Heart right ventricle (tissue), 16 donors: ENCODE data around the gene METTL3. TPM values are rescaled to one million over a fixed set of nuclear protein-coding genes. Genes with fewer than 3 reads are reported as not detected.

Source experiments
- ATAC-seq, 8 donors: fragments of 200-7000 bp; cut with Tn5 transposase; one replicate each; pipeline ENCODE4 v1.9.1; 2020; ENCODE audit warnings: mild to moderate bottlenecking in 8 of 8, moderate library complexity in 8 of 8, moderate number of reproducible peaks in 1 of 8
- DNase-seq, 2 donors: peaks; one replicate each; pipeline ENCODE4 v3.0.0-alpha.2; 2020
- H3K27ac ChIP-seq, 10 donors: fragments of 200-600 bp; sonication (generic) in 2 of 10; one replicate each; pipeline versions ENCODE4 v1.5.0 to v1.8.0; 2020 to 2022; ENCODE audit warnings: mild to moderate bottlenecking in 3 of 10
- H3K27me3 ChIP-seq, 7 donors: fragments of 200-600 bp; one replicate each; pipeline ENCODE4 v1.8.0; 2021 to 2022; ENCODE audit warnings: mild to moderate bottlenecking in 2 of 7
- H3K36me3 ChIP-seq, 9 donors: fragments of 200-600 bp; sonication (generic) in 1 of 9; one replicate each; pipeline versions ENCODE4 v1.5.0 to v1.8.0; 2020 to 2022; ENCODE audit warnings: mild to moderate bottlenecking in 2 of 9
- H3K4me1 ChIP-seq, 9 donors: fragments of 200-600 bp; sonication (generic) in 1 of 9; one replicate each; pipeline versions ENCODE4 v1.5.0 to v1.8.0; 2020 to 2022; ENCODE audit warnings: mild to moderate bottlenecking in 4 of 9
- H3K4me3 ChIP-seq, 10 donors: fragments of 200-600 bp; sonication (generic) in 2 of 10; one replicate each; pipeline versions ENCODE4 v1.5.0 to v1.8.0; 2020 to 2022; ENCODE audit warnings: mild to moderate bottlenecking in 7 of 10, moderate library complexity in 2 of 10
- H3K9me3 ChIP-seq, 11 donors: fragments of 200-600 bp in 10 of 11; sonication (generic) in 2 of 11; one replicate each; pipeline versions ENCODE4 v1.5.0 to v1.8.0; 2013 to 2022; ENCODE audit warnings: mild to moderate bottlenecking in 2 of 11, control low read depth in 1 of 11, moderate library complexity in 1 of 11
- WGBS, 2 donors: extraction: QIAGEN DNeasy Blood & Tissue Kit; methylation state at CpG; one replicate each; pipeline ENCODE4 v1.1.7; 2013; ENCODE audit warnings: inconsistent platforms in 1 of 2; 5-methylcytosine and 5-hydroxymethylcytosine counted together
- intact Hi-C, 10 donors: fragments of 100-400 bp; cut with DNase I; formaldehyde crosslinking; loops; one replicate each; pipeline versions ENCODE4 v1.11.1 to v1.14.2; 2022
- long read RNA-seq, 3 donors: library from polyadenylated mRNA; unstranded; transcript quantifications; one replicate each; pipeline ENCODE4 v2.0.0, GENCODE V29; 2020 to 2021
- polyA plus RNA-seq, 2 donors: library from polyadenylated mRNA; stranded (reverse); fragments of 200-250 nt; gene quantifications; one replicate each; pipeline ENCODE4 v1.2.3, GENCODE V29; 2013
- total RNA-seq, 10 donors: library from RNA; stranded (reverse); fragmentation: NEBNext Ultra II Directional in 3 of 10; extraction: Animal tissue kit (Norgen Biotek cat#: 25700) in 3 of 10; gene quantifications; one replicate each; pipeline versions ENCODE4 v1.2.1 to v1.2.4, GENCODE V29; 2021 to 2023
- TF ChIP-seq, protein P1 (sequence below), 9 donors: fragments of 200-600 bp; sonication (generic) in 2 of 9; IDR thresholded peaks; one replicate each; pipeline versions ENCODE4 v1.5.0 to v1.8.0; 2021 to 2022; ENCODE audit warnings: antibody characterized with exemption in 9 of 9, mild to moderate bottlenecking in 5 of 9, moderate library complexity in 1 of 9
- donor health status: Arrhythmogenic right ventricular cardiomyopathy.
- donor health status: ischemic (EF 13 %, LVEDD 7.1; RV severe dilation, severe dysfunction).
- donor health status: healthy with polysubstance abuse.
- donor health status: DM: no; HTN: yes; CAD: no.
- donor health status: DM: no; HTN: no; CAD: no.
- donor health status: ischemic (EF 25% LVEDD 6.9; RV normal size, moderate dysfunction).
- donor health status: ischemic (EF 25% LVEDD 5.7; RV mildly dilated, moderate dysfunction).
- donor health status: healthy.
- donor health status: DM: yes; HTN: yes; CAD: no.
- donor health status: Ischemic cardiomyopathy.
- donor health status: ischemic (EF 35%, LVEDD 5.7; RV mildly dilated, moderate dysfunction).
- donor health status: nonischemic (EF 11% LVEDD 7.7; RV severe dilation, severe dysfunction).
- donor health status: DM: yes; HTN: yes; CAD: no.
- donor health status: PGD.
- donor health status: ischemic (EF 29% LVEDD 5.4; RV normal size, mild dysfunction).
- donor health status: nonischemic (EF 23%, LVEDD 6.1; RV moderate dilation, normal function).

METTL3 gene
- total RNA-seq (10 to 100 TPM; 21.0 to 30.3 (median 24.0) TPM), polyA plus RNA-seq (10 to 100 TPM; 22.9 to 46.7 TPM)
- long read RNA-seq, donor 1, transcript METTL3-201 (11 exons, 2,015 nt) = major isoform, 27 of 47 reads
- long read RNA-seq, donor 1, partial matches to known transcripts = 7 of 47 reads
- long read RNA-seq, donor 1, other reads (novel, unspliced or antisense) = 13 of 47 reads
- long read RNA-seq, donor 2, transcript METTL3-201 (11 exons, 2,015 nt) = major isoform, 23 of 59 reads
- long read RNA-seq, donor 2, partial matches to known transcripts = 6 of 59 reads
- long read RNA-seq, donor 2, other reads (novel, unspliced or antisense) = 26 of 59 reads
- long read RNA-seq, donor 3, transcript METTL3-201 (11 exons, 2,015 nt) = major isoform, 42 of 64 reads
- long read RNA-seq, donor 3, partial matches to known transcripts = 5 of 64 reads
- long read RNA-seq, donor 3, other reads (novel, unspliced or antisense) = 16 of 64 reads

DNA sequence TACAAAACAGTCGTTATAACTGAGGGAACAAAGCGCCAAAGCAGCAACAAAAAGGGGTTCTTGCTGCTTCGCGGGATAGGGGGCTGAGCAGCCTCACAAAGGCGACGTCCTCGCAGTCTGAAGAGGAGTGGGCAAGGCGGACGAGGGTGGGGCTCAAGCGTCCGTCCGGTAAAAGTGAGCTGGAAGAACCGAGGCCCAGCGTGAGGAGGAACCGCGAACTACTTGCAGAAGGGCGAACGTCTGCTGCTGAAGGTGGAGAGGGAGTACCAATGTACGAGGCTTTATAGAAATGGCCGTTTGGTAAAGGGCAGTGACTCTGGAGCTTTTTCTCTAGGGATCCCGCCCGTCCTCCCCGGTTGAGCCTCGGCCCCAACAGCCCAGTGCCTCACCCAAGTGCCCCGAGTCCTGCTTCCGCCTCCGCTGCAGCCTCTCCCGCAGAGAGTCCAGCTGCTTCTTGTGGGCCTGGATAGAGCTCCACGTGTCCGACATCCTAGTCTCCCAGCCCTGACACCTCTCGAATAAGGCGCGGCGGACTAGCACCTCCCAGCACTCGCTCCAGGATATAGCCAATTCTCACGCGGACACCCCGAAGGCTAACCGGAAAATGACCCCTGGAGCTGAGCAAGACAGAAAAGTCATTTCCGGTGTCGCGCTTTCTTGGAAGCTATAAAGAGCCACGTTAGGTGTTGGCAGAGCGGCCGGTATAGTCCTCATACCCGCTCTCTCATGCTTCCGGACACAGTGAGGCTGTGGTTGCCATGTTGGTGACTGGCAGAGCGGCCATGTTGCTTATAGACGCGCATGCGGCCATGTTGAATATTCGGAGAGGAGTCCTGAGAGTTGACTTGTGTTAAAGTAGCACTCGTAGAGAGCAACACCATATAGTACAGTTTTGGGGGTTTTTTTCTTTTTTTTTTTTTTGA lies at the start of gene METTL3:
Gene METTL3, minus strand, starts transcription at position 606 of the 923 bp plus-strand sequence. Its CDS starts 117 bp downstream, at position 489.
- H3K4me1 ChIP-seq = peaks cover 0 to 30% (median 19%) of the 10 kb centered on the region in 9 donors

DNA sequence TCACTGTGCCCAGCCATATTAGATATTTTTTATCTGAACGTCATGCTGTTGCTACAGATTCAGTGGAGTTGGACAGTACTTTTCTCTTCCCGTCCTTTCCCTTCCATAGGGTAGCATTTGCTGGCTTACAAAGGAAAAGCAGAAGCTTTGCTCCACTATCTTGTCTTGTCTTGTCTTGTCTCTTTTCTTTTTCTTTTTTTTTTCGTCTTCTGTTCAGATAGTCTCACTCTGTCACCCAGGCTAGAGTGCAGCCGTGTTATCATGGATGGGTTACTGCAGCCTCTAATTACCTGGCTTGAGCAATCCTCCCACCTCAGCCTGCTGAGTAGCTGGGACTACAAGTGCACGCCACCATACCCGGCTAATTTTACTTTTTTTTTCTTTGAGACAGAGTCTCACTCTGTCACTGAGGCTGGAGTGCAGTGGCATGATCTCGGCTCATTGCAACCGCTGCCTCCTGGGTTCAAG lies 47.6 kb upstream of the METTL3 start:
- Histone ChIP-seq H3K4me3 (no peak overlapping the region), H3K4me1 (peaks cover 0 to 11% (median 4%) of the 10 kb centered on the region in 9 donors), H3K27ac (no peak overlapping the region), H3K36me3 (no peaks in the 10 kb centered on the region), H3K27me3 (no peaks in the 10 kb centered on the region), H3K9me3 (no peaks in the 10 kb centered on the region)
- ATAC-seq (peak in 1 of 8 donors; percentile 15), DNase-seq (no peak)
- TF ChIP-seq, protein P1, sequence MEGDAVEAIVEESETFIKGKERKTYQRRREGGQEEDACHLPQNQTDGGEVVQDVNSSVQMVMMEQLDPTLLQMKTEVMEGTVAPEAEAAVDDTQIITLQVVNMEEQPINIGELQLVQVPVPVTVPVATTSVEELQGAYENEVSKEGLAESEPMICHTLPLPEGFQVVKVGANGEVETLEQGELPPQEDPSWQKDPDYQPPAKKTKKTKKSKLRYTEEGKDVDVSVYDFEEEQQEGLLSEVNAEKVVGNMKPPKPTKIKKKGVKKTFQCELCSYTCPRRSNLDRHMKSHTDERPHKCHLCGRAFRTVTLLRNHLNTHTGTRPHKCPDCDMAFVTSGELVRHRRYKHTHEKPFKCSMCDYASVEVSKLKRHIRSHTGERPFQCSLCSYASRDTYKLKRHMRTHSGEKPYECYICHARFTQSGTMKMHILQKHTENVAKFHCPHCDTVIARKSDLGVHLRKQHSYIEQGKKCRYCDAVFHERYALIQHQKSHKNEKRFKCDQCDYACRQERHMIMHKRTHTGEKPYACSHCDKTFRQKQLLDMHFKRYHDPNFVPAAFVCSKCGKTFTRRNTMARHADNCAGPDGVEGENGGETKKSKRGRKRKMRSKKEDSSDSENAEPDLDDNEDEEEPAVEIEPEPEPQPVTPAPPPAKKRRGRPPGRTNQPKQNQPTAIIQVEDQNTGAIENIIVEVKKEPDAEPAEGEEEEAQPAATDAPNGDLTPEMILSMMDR (IDR thresholded peaks at IDR 0.05) = no peak
- intact Hi-C loops = loop anchor here in 9 of 10 donors (5.0 to 10.0 kb wide), 7 partner anchors 46 to 104 kb away; partner anchors contain the start of genes CHD8 (in 5 of the 9) and METTL3 (in 1 of the 9)
- 80 to 82% methylated on average over 8 of the region's 8 CpGs for WGBS, 2 donors

More for the DNA sequence above, at the start of gene METTL3:
- intact Hi-C loops = loop anchor here in 5 of 10 donors (1.0 to 5.0 kb wide), 7 partner anchors 34 to 55 kb away; partner anchors contain the start of genes RAB2B (in 3 of the 5), TOX4 (in 3 of the 5) and CHD8 (in 1 of the 5)
- Histone ChIP-seq H3K36me3 (peaks cover 0 to 31% (median 6%) of the 10 kb centered on the region in 9 donors), H3K9me3 (no peaks in the 10 kb centered on the region), H3K27me3 (peaks cover 0 to under 1% (median 0%) of the 10 kb centered on the region in 7 donors), H3K27ac (peak within 1 kb of the TSS in 9 of 10 donors; percentile 77 to 90 (median 85)), H3K4me3 (peak within 1 kb of the TSS; percentile 48 to 94 (median 78))
- WGBS, 2 donors = 0 to 1% methylated on average over 53 of the region's 53 CpGs
- peak; percentile 99 to 100 (median 99) for ATAC-seq
- DNase-seq = peak; percentile 94 to 99
- TF ChIP-seq, protein P1 (IDR thresholded peaks at IDR 0.05) = peak in 1 of 9 donors; percentile 3

DNA sequence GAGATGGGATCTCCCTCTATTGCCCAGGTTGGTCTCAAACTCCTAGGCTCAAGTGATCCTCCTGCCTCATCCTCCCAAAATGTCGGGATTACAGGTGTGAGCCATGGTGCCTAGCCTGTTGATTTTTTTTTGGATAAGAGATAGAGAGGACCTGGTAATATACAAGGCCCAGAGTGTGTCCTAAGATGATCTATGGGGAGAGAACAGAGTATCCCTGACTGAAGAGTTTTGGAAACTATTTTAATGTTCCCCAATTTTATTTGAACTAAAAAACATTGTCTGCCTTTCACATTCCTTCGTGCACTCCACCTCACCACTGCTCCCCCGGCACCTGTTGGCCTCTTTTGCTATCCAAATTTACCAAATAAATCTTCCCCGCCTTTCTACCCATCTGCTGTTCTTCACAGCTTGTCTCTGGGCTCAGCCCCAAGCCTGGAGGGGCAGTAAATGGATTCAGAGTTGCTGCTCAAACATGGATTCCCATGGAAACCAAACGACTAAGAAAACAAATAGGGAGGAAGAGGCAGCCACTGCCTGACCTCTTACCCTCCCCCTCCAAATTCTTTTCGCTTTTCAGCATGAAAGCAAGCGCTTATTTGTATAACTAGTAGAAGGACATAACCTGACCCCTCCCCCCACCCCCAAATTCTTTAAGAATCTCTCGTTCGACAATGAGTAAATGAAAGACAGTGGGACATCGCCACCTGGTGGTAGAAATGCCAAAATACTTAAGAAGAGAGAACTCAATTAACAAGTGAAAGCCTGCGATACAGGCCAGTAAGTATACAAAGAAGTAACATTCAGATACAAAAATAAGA lies 46.2 kb upstream of the METTL3 start:
- H3K36me3 ChIP-seq = no peaks in the 10 kb centered on the region
- no peaks in the 10 kb centered on the region for H3K27me3 ChIP-seq
- H3K9me3 ChIP-seq = no peaks in the 10 kb centered on the region
- DNase-seq (peak; percentile 25 to 89), ATAC-seq (peak; percentile 59 to 89 (median 86))
- H3K27ac ChIP-seq = peak overlapping the region in 8 of 10 donors; percentile 1 to 66 (median 48)
- intact Hi-C loops = loop anchor here (1.0 to 10.0 kb wide), 11 partner anchors 45 to 102 kb away; partner anchors contain the start of genes CHD8 (in 6 of the 10) and METTL3 (in 3 of the 10)
- peak overlapping the region in 8 of 10 donors; percentile 21 to 51 (median 42) for H3K4me3 ChIP-seq
- TF ChIP-seq, protein P1 (IDR thresholded peaks at IDR 0.05) = peak; percentile 58 to 79 (median 72)
- 11 to 13% methylated on average over 11 of the region's 11 CpGs for WGBS, 2 donors
- H3K4me1 ChIP-seq = peaks cover 0 to 11% (median 4%) of the 10 kb centered on the region in 9 donors
